T47D (cell line): ENCODE data around the gene CYB5D1.

ENCODE experiments used
- DNase-seq, 2 experiments: peaks; one replicate each; pipeline versions ENCODE4 v3.0.0 to v3.0.0-alpha.2; 2011 to 2012; ENCODE audit warnings: low read depth in 1 of 2, low spot score in 1 of 2
- JUND ChIP-seq: IDR thresholded peaks from 2 replicates; pipeline ENCODE4 v1.6.1; 2012; ENCODE audit warnings: low read depth
- in situ Hi-C: cut with HindIII; loops from 2 replicates; pipeline ENCODE4 v1.10.0; 2016; ENCODE audit warnings: low sequenced_read_pairs, low pct_unique_long_range_greater_than_20kb

CYB5D1 gene

GRCh38 chr17:7893187-7893880 lies 35.5 kb downstream of the CYB5D1 start:
- in situ Hi-C loops, result no loop called here
- no peak for TF ChIP-seq JUND
- DNase-seq, result no peak

GRCh38 chr17:7894226-7894625 lies 36.4 kb downstream of the CYB5D1 start:
- in situ Hi-C loops, result no loop called here
- no peak for TF ChIP-seq JUND
- no peak for DNase-seq

GRCh38 chr17:7894866-7895265 lies 37.1 kb downstream of the CYB5D1 start:
- in situ Hi-C loops, result no loop called here
- TF ChIP-seq JUND, result no peak

GRCh38 chr17:7897090-7897489 lies 39.3 kb downstream of the CYB5D1 start:
- no peak for DNase-seq
- in situ Hi-C loops, result no loop called here
- TF ChIP-seq JUND, result no peak

More at GRCh38 chr17:7894866-7895265, 37.1 kb downstream of the CYB5D1 start:
- no peak for DNase-seq

GRCh38 chr17:7897773-7898172 lies 40.0 kb downstream of the CYB5D1 start:
- peak in 1 of 2 experiments; percentile 38 for DNase-seq
- in situ Hi-C loops, result no loop called here
- TF ChIP-seq JUND, result no peak

GRCh38 chr17:7903154-7904103 lies 45.6 kb downstream of the CYB5D1 start:
- in situ Hi-C loops, result no loop called here
- no peak for TF ChIP-seq JUND
- no peak for DNase-seq

- in situ Hi-C loops, result no loop called here
- TF ChIP-seq JUND, result no peak
- no peak for DNase-seq
These were observed 51.3 kb downstream of the CYB5D1 start for GRCh38 chr17:7909089-7909488.

GRCh38 chr17:7910281-7910680 lies 52.5 kb downstream of the CYB5D1 start:
- no peak for TF ChIP-seq JUND
- in situ Hi-C loops, result no loop called here

GRCh38 chr17:7910711-7911110 lies 52.9 kb downstream of the CYB5D1 start:
- TF ChIP-seq JUND, result no peak
- in situ Hi-C loops, result no loop called here
- DNase-seq, result no peak

More at GRCh38 chr17:7910281-7910680, 52.5 kb downstream of the CYB5D1 start:
- DNase-seq, result no peak

GRCh38 chr17:7911116-7911515 lies 53.3 kb downstream of the CYB5D1 start:
- in situ Hi-C loops, result no loop called here
- no peak for DNase-seq
- TF ChIP-seq JUND, result no peak
